Smooth muscle cell (in vitro differentiated cells): ENCODE measurements around the gene CEP72. TPM values are rescaled to one million over a fixed set of nuclear protein-coding genes. Genes with fewer than 3 reads are reported as not detected.
A peak's percentile ranks its signal among the peaks of the same experiment; 100 is the strongest.

Experiments used
- DNase-seq: peaks from one replicate; lab custom pipeline; 2025; ENCODE audit not compliant: unreplicated experiment; lab: John Stamatoyannopoulos, UW
- H2AFZ ChIP-seq: fragments of 200-600 bp; sonication (generic); 2 replicates; pipeline ENCODE4 v1.6.0; 2016; ENCODE audit warnings: antibody characterized with exemption, low read depth, mild to moderate bottlenecking
- H3F3A ChIP-seq: fragments of 200-600 bp; sonication (generic); 2 replicates; pipeline ENCODE4 v1.6.0; 2017; ENCODE audit warnings: antibody characterized with exemption, low read depth
- H3K27ac ChIP-seq: fragments of 200-600 bp; sonication (generic); 2 replicates; pipeline ENCODE4 v1.5.1; 2016; ENCODE audit warnings: low read depth, mild to moderate bottlenecking
- H3K27me3 ChIP-seq: fragments of 200-600 bp; sonication (generic); 2 replicates; pipeline ENCODE4 v1.6.1; 2016; ENCODE audit warnings: low read depth, mild to moderate bottlenecking
- H3K36me3 ChIP-seq: fragments of 200-600 bp; sonication (generic); 2 replicates; pipeline ENCODE4 v1.5.1; 2016; ENCODE audit warnings: low read depth
- H3K4me1 ChIP-seq: fragments of 200-600 bp; sonication (generic); 2 replicates; pipeline ENCODE4 v1.5.1; 2016; ENCODE audit warnings: low read depth
- H3K4me2 ChIP-seq: fragments of 200-600 bp; sonication (generic); 2 replicates; pipeline ENCODE4 v1.6.0; 2016; ENCODE audit warnings: mild to moderate bottlenecking
- H3K4me3 ChIP-seq: fragments of 200-600 bp; sonication (generic); 2 replicates; pipeline ENCODE4 v1.5.1; 2016; ENCODE audit warnings: mild to moderate bottlenecking
- H3K79me2 ChIP-seq: fragments of 200-600 bp; sonication (generic); 2 replicates; pipeline ENCODE4 v1.6.0; 2016; ENCODE audit warnings: low read depth, mild to moderate bottlenecking
- H3K9ac ChIP-seq: fragments of 200-600 bp; sonication (generic); 2 replicates; pipeline ENCODE4 v1.6.0; 2016; ENCODE audit warnings: low read depth
- H3K9me3 ChIP-seq: fragments of 200-600 bp; sonication (generic); replicated peaks from 2 replicates; pipeline ENCODE4 v1.5.1; 2016; ENCODE audit warnings: low read depth
- H4K20me1 ChIP-seq: fragments of 200-600 bp; sonication (generic); 2 replicates; pipeline ENCODE4 v1.6.0; 2016; ENCODE audit warnings: low read depth
- CTCF ChIP-seq: fragments of 200-600 bp; sonication (generic); IDR thresholded peaks from 2 replicates; pipeline ENCODE4 v1.5.1; 2017; ENCODE audit warnings: borderline replicate concordance, mild to moderate bottlenecking, antibody characterized with exemption; ENCODE audit not compliant: insufficient read depth, poor library complexity, severe bottlenecking
- WGBS: methylation state at CpG from one replicate; pipeline ENCODE4 v1.1.7; 2016; ENCODE audit warnings: low lambda C conversion rate; 5-methylcytosine and 5-hydroxymethylcytosine counted together
- polyA plus RNA-seq: library from polyadenylated mRNA; unstranded; fragments of >200 nt; fragmentation: Nextera tagmentation; extraction: Ambion mirVana; gene quantifications from 2 replicates; pipeline ENCODE4 v1.2.1, GENCODE V29; 2016
- total RNA-seq: library from RNA; depleted of rRNA; stranded (reverse); fragments of >200 nt; gene quantifications from 2 replicates; pipeline ENCODE4 v1.2.3, GENCODE V29; 2014

CEP72 gene
- total and polyA plus RNA-seq, 2 experiments from 2014 or later, result 2.7 to 4.0 TPM

- peak overlapping the region; percentile 84 for H3K4me2 ChIP-seq
- WGBS, result 19% methylated on average over 30 of the region's 49 CpGs
- H2AFZ ChIP-seq, result peak overlapping the region; percentile 56
- no peak for DNase-seq
- peak overlapping the region; percentile 73 for H3K9ac ChIP-seq
- no peaks in the 10 kb centered on the region for H3K9me3 ChIP-seq
- TF ChIP-seq CTCF, result no peak
- H3F3A ChIP-seq, result no peaks in the 10 kb centered on the region
- no peaks in the 10 kb centered on the region for H3K27me3 ChIP-seq
- no peaks in the 10 kb centered on the region for H4K20me1 ChIP-seq
- H3K4me3 ChIP-seq, result peak overlapping the region; percentile 86
- no peak overlapping the region for H3K27ac ChIP-seq
- H3K79me2 ChIP-seq, result peaks cover 30% of the 10 kb centered on the region
- H3K4me1 ChIP-seq, result no peaks in the 10 kb centered on the region
- H3K36me3 ChIP-seq, result no peaks in the 10 kb centered on the region
These were observed 621 bp downstream of the CEP72 start for GRCh38 chr5:612498-613424.

GRCh38 chr5:616484-617039 lies 4.4 kb downstream of the CEP72 start:
- Histone ChIP-seq H3K27me3 (no peaks in the 10 kb centered on the region), H3K27ac (no peak overlapping the region), H3K9me3 (no peaks in the 10 kb centered on the region), H2AFZ (no peak overlapping the region), H3K4me1 (no peaks in the 10 kb centered on the region), H3F3A (no peaks in the 10 kb centered on the region), H3K9ac (no peak overlapping the region), H3K36me3 (no peaks in the 10 kb centered on the region), H3K4me2 (no peak overlapping the region), H4K20me1 (no peaks in the 10 kb centered on the region), H3K79me2 (peaks cover 30% of the 10 kb centered on the region), H3K4me3 (no peak overlapping the region)
- TF ChIP-seq CTCF, result no peak
- 76% methylated on average over 13 of the region's 13 CpGs for WGBS
- DNase-seq, result no peak

GRCh38 chr5:617896-618295 lies 5.8 kb downstream of the CEP72 start:
- WGBS, result 99% methylated on average over 12 of the region's 12 CpGs
- no peak overlapping the region for H2AFZ ChIP-seq
- no peak for DNase-seq
- H3K9ac ChIP-seq, result no peak overlapping the region
- no peaks in the 10 kb centered on the region for H3K36me3 ChIP-seq
- H3K27ac ChIP-seq, result no peak overlapping the region
- H3K27me3 ChIP-seq, result no peaks in the 10 kb centered on the region
- H3K4me3 ChIP-seq, result no peak overlapping the region
- H3K4me1 ChIP-seq, result no peaks in the 10 kb centered on the region
- TF ChIP-seq CTCF, result no peak
- H3K79me2 ChIP-seq, result peaks cover 27% of the 10 kb centered on the region
- H4K20me1 ChIP-seq, result no peaks in the 10 kb centered on the region
- no peaks in the 10 kb centered on the region for H3K9me3 ChIP-seq
- no peak overlapping the region for H3K4me2 ChIP-seq
- H3F3A ChIP-seq, result no peaks in the 10 kb centered on the region

GRCh38 chr5:618450-618849 lies 6.3 kb downstream of the CEP72 start:
- no peak for DNase-seq
- Histone ChIP-seq H3K36me3 (no peaks in the 10 kb centered on the region), H3K9me3 (no peaks in the 10 kb centered on the region), H2AFZ (no peak overlapping the region), H3K27ac (no peak overlapping the region), H3F3A (no peaks in the 10 kb centered on the region), H3K9ac (no peak overlapping the region), H3K4me2 (no peak overlapping the region), H4K20me1 (no peaks in the 10 kb centered on the region), H3K27me3 (no peaks in the 10 kb centered on the region), H3K4me3 (no peak overlapping the region), H3K4me1 (no peaks in the 10 kb centered on the region), H3K79me2 (peaks cover 25% of the 10 kb centered on the region)
- whole genome bisulfite sequencing, result 96% methylated on average over 5 of the region's 5 CpGs
- no peak for TF ChIP-seq CTCF
